Testis (tissue), 3 donors: ENCODE measurements around the gene B3GLCT. TPM values are rescaled to one million over a fixed set of nuclear protein-coding genes. Genes with fewer than 3 reads are reported as not detected.

Experiments
- DNase-seq: peaks from one replicate; pipeline ENCODE4 v3.0.0-alpha.2; 2019
- H3K27ac ChIP-seq, 2 donors: fragments of 200-600 bp; sonication (generic); one replicate each; pipeline ENCODE4 v1.5.1; 2019
- H3K27me3 ChIP-seq: fragments of 200-600 bp; sonication (generic); one replicate; pipeline ENCODE4 v1.5.1; 2019
- H3K36me3 ChIP-seq: fragments of 200-600 bp; sonication (generic); one replicate; pipeline ENCODE4 v1.5.1; 2017; ENCODE audit warnings: low read depth; ENCODE audit errors: missing control alignments
- H3K4me1 ChIP-seq: fragments of 200-600 bp; sonication (generic); one replicate; pipeline ENCODE4 v1.5.1; 2019
- H3K4me3 ChIP-seq, 2 donors: fragments of 200-600 bp; sonication (generic); one replicate each; pipeline ENCODE4 v1.5.1; 2017 to 2019
- H3K9me3 ChIP-seq: fragments of 200-600 bp; sonication (generic); one replicate; pipeline ENCODE4 v1.5.1; 2017
- POLR2A ChIP-seq: fragments of 450-650 bp; IDR thresholded peaks from one replicate; pipeline ENCODE4 v1.6.1; 2017; ENCODE audit warnings: antibody characterized with exemption, mild to moderate bottlenecking, moderate library complexity
- WGBS, 2 donors: methylation state at CpG; one replicate each; pipeline ENCODE4 v1.1.5; 2018; 5-methylcytosine and 5-hydroxymethylcytosine counted together
- intact Hi-C: fragments of 100-400 bp; cut with DNase I; formaldehyde crosslinking; loops from one replicate; pipeline ENCODE4 v1.15.1; 2023; ENCODE audit warnings: low total_unique reads
- polyA plus RNA-seq: library from polyadenylated mRNA; stranded (reverse); fragments of 350-450 nt; fragmentation: Illumina TruSeq; extraction: RNeasy Lipid Tissue Mini Kit (QIAGEN cat#74804); gene quantifications from one replicate; pipeline ENCODE4 v1.2.3, GENCODE V29; 2014; ENCODE audit warnings: low read depth, low replicate concordance; ENCODE audit not compliant: insufficient read depth
- total RNA-seq, 2 donors: library from RNA; depleted of rRNA; stranded (reverse); fragments of >200 nt; gene quantifications; one replicate each; pipeline ENCODE4 v1.2.3, GENCODE V29; 2016
- TF ChIP-seq, protein P1 (sequence below), 3 experiments: fragments of 450-650 bp in 2 of 3; fragments of 200-600 bp in 1 of 3; sonication (generic) in 1 of 3; IDR thresholded peaks; one replicate each; pipeline ENCODE4 v1.5.1; 2016 to 2019; ENCODE audit warnings: antibody characterized with exemption in 3 of 3, mild to moderate bottlenecking in 2 of 3, moderate library complexity in 1 of 3

Gene B3GLCT
- total and polyA plus RNA-seq, 3 donors from 2014 or later, result 6.1 to 14.7 (median 12.9) TPM

DNA sequence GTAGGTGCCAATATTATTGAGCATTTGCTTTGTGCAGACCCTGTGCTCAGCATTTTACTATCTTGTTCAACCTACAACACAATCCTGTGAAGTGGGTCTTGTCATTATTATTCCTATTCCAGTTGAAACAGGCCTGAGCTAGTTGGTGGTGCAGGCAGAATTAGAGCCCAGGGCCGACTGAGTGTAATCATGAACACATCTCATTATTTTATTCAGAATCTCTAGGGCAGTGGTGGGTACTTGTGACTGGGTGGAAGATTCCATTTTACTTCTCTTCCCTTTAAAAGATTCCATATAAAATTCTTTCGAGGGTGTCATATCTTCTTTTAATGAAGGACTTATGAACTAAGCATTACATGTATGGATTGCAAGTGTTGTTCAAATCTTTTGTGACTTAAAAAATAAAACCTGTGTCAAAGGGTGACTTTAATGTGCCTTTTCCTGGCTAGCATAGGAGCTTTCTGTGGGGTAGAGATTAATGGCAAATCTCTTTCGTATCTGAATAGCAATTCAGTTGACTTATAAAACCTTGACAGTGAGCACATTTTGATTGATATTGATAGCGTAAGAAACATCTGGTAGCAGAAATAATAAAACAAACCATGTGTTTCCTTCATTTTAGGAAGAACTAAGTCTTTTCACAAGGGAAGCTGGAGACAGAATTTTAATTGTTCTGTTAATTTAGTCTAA is 20.3 kb downstream of the B3GLCT start:
- no peak for TF ChIP-seq POLR2A
- TF ChIP-seq, protein P1, sequence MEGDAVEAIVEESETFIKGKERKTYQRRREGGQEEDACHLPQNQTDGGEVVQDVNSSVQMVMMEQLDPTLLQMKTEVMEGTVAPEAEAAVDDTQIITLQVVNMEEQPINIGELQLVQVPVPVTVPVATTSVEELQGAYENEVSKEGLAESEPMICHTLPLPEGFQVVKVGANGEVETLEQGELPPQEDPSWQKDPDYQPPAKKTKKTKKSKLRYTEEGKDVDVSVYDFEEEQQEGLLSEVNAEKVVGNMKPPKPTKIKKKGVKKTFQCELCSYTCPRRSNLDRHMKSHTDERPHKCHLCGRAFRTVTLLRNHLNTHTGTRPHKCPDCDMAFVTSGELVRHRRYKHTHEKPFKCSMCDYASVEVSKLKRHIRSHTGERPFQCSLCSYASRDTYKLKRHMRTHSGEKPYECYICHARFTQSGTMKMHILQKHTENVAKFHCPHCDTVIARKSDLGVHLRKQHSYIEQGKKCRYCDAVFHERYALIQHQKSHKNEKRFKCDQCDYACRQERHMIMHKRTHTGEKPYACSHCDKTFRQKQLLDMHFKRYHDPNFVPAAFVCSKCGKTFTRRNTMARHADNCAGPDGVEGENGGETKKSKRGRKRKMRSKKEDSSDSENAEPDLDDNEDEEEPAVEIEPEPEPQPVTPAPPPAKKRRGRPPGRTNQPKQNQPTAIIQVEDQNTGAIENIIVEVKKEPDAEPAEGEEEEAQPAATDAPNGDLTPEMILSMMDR (IDR thresholded peaks at IDR 0.05), result no peak
- H3K4me3 ChIP-seq, result no peak overlapping the region
- no peak for DNase-seq
- H3K27me3 ChIP-seq, result no peaks in the 10 kb centered on the region
- no peaks in the 10 kb centered on the region for H3K9me3 ChIP-seq
- WGBS, 2 donors, result 87 to 88% methylated on average over 4 of the region's 4 CpGs
- intact Hi-C loops, result no loop called here
- no peaks in the 10 kb centered on the region for H3K4me1 ChIP-seq
- H3K36me3 ChIP-seq, result no peaks in the 10 kb centered on the region
- H3K27ac ChIP-seq, result no peak overlapping the region

DNA sequence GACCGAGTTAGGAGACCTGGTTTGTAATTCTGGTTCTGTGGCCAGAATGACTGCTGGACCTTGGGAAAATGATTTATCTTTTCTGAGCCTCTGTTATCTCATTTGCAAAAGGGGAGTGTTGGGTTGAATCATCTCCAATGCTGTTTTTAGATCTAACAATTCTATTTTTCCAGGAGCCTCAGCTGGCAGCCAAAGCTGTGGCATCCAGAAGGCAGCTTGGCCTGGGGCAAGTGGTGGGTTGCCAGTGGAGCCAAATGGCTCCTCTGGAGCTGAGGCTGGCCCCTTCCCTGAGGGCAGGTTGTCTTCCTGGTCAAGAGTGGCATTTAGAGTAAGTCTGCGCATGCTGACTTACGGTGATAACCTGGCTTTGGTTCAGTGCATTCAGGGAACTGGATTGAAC is 21.3 kb downstream of the B3GLCT start:
- Histone ChIP-seq H3K36me3 (no peaks in the 10 kb centered on the region), H3K27ac (no peak overlapping the region), H3K27me3 (no peaks in the 10 kb centered on the region), H3K4me1 (no peaks in the 10 kb centered on the region), H3K9me3 (no peaks in the 10 kb centered on the region), H3K4me3 (no peak overlapping the region)
- intact Hi-C loops, result no loop called here
- no peak for DNase-seq
- 88 to 89% methylated on average over 3 of the region's 3 CpGs for WGBS, 2 donors
- TF ChIP-seq, protein P1 (IDR thresholded peaks at IDR 0.05), result no peak
- TF ChIP-seq POLR2A, result no peak

DNA sequence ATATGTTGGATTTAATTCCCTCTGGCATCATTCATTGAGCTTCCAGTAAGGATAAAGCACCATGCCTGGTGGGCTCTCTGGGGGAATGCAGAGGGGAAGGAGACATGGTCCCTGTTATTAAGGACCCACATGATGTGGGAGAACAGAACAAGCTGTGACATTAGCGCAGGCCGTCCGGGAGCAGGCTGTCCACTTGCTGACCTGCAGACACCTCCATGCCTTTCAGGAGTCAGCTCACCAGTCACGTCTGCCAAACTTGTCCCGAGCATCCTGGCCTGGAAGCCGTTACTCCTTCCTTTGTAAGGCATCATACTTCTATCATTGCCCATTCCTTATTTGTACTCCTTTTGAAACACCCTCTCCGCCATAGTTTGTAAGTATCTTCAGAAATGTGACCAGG is 23.4 kb downstream of the B3GLCT start:
- Histone ChIP-seq H3K27ac (no peak overlapping the region), H3K4me3 (no peak overlapping the region), H3K36me3 (no peaks in the 10 kb centered on the region), H3K27me3 (no peaks in the 10 kb centered on the region), H3K9me3 (no peaks in the 10 kb centered on the region), H3K4me1 (no peaks in the 10 kb centered on the region)
- intact Hi-C loops, result no loop called here
- no peak for TF ChIP-seq POLR2A
- TF ChIP-seq, protein P1 (IDR thresholded peaks at IDR 0.05), result no peak
- WGBS, 2 donors, result 81 to 82% methylated on average over 7 of the region's 7 CpGs
- no peak for DNase-seq

DNA sequence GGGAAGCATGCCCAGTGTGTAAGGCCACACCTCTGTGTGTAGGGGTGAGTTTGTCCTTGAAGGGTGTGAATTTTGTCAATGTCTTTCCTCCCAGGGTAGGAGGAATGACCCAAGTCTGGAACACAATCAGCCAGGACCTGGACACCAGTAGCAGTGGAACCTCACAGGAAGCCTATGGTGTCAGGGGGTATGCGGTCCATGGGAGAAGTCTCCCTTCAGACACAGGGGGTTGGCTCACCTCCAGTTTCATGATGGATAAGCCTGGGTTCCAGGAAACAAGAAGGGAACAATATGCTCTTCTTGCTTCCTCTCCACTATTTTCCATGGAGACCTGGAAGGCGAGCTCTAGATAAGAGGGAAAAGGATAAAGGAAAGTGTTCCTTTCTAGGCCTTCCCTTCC is 23.9 kb downstream of the B3GLCT start:
- DNase-seq, result no peak
- H3K9me3 ChIP-seq, result no peaks in the 10 kb centered on the region
- no peak overlapping the region for H3K27ac ChIP-seq
- H3K36me3 ChIP-seq, result no peaks in the 10 kb centered on the region
- TF ChIP-seq, protein P1 (IDR thresholded peaks at IDR 0.05), result no peak
- no peak for TF ChIP-seq POLR2A
- WGBS, 2 donors, result 79 to 80% methylated on average over 2 of the region's 2 CpGs
- no peak overlapping the region for H3K4me3 ChIP-seq
- intact Hi-C loops, result no loop called here
- H3K27me3 ChIP-seq, result no peaks in the 10 kb centered on the region
- no peaks in the 10 kb centered on the region for H3K4me1 ChIP-seq

DNA sequence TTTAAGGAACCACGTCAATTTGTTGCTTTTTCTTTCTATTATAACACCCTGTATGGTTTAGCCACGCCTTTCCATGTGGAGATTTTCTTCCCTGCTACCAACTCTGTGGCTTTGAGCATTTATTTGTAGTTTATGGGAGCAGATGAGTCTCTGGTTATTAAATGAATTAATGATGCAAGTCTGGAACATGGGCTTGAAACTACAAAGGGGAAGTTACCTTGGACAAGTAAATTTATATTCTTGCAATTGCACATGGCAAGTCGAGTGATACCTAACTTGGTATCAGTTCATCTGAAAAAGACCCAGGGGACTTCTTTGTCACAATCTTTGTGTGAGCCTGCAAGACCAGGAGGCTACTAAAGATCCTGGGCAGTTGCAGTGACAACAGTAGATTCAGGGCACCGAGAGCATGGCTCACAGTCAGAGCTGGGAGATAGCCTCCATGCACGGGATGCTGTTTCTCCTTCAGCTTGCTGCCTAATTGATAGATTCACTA is 24.4 kb downstream of the B3GLCT start:
- 90 to 94% methylated on average over 5 of the region's 5 CpGs for WGBS, 2 donors
- Histone ChIP-seq H3K9me3 (no peaks in the 10 kb centered on the region), H3K36me3 (no peaks in the 10 kb centered on the region), H3K4me1 (no peaks in the 10 kb centered on the region), H3K4me3 (no peak overlapping the region), H3K27me3 (no peaks in the 10 kb centered on the region), H3K27ac (no peak overlapping the region)
- TF ChIP-seq, protein P1 (IDR thresholded peaks at IDR 0.05), result no peak
- TF ChIP-seq POLR2A, result no peak
- intact Hi-C loops, result no loop called here
- no peak for DNase-seq
